WTC11 (cell line): ENCODE data around the gene PLEKHN1. TPM values are rescaled to one million over a fixed set of nuclear protein-coding genes. Genes with fewer than 3 reads are reported as not detected.

Source experiments
- ARID4B ChIP-seq: sonication (generic); formaldehyde crosslinking; IDR thresholded peaks from 2 replicates; pipeline ENCODE4 v1.8.0; 2023; ENCODE audit warnings: missing genetic modification reagents, mild to moderate bottlenecking, borderline replicate concordance
- ATF1 ChIP-seq: sonication (generic); formaldehyde crosslinking; IDR thresholded peaks from 2 replicates; pipeline ENCODE4 v1.8.1; 2023; ENCODE audit warnings: mild to moderate bottlenecking, moderate library complexity, missing genetic modification reagents
- ATF3 ChIP-seq: sonication (generic); formaldehyde crosslinking; conservative IDR thresholded peaks from 2 replicates; pipeline ENCODE4 v1.8.1; 2022; ENCODE audit warnings: mild to moderate bottlenecking, missing genetic modification reagents
- CREM ChIP-seq: sonication (generic); formaldehyde crosslinking; IDR thresholded peaks from 2 replicates; pipeline ENCODE4 v1.8.1; 2022; ENCODE audit warnings: mild to moderate bottlenecking, missing genetic modification reagents, moderate library complexity
- ERG ChIP-seq: fragments of 250-450 bp; sonication (Bioruptor Pico); IDR thresholded peaks from 2 replicates; pipeline ENCODE4 v1.8.0; 2021; ENCODE audit warnings: mild to moderate bottlenecking
- ETV6 ChIP-seq: sonication (generic); formaldehyde crosslinking; IDR thresholded peaks from 2 replicates; pipeline ENCODE4 v1.8.1; 2022; ENCODE audit warnings: mild to moderate bottlenecking, missing genetic modification reagents
- GABPB1 ChIP-seq: sonication (generic); formaldehyde crosslinking; IDR thresholded peaks from 2 replicates; pipeline ENCODE4 v1.8.1; 2023; ENCODE audit warnings: mild to moderate bottlenecking, missing genetic modification reagents
- JUN ChIP-seq: sonication (generic); formaldehyde crosslinking; IDR thresholded peaks from 2 replicates; pipeline ENCODE4 v1.8.0; 2023; ENCODE audit warnings: mild to moderate bottlenecking, missing genetic modification reagents
- NFYB ChIP-seq: sonication (generic); formaldehyde crosslinking; conservative IDR thresholded peaks from 2 replicates; pipeline ENCODE4 v1.8.0; 2022; ENCODE audit warnings: low read depth, missing genetic modification reagents
- NR2C2 ChIP-seq: sonication (generic); formaldehyde crosslinking; IDR thresholded peaks from 2 replicates; pipeline ENCODE4 v1.8.0; 2022; ENCODE audit warnings: mild to moderate bottlenecking, missing genetic modification reagents
- PREB ChIP-seq: sonication (generic); formaldehyde crosslinking; IDR thresholded peaks from 2 replicates; pipeline ENCODE4 v1.8.1; 2022; ENCODE audit warnings: mild to moderate bottlenecking, missing genetic modification reagents, moderate library complexity, borderline replicate concordance
- PRRX2 ChIP-seq: fragments of 250-450 bp; sonication (Bioruptor Pico); IDR thresholded peaks from 2 replicates; pipeline ENCODE4 v1.8.0; 2021; ENCODE audit warnings: mild to moderate bottlenecking
- RELA ChIP-seq: sonication (generic); formaldehyde crosslinking; IDR thresholded peaks from 2 replicates; pipeline ENCODE4 v1.8.1; 2022; ENCODE audit warnings: missing genetic modification reagents, mild to moderate bottlenecking, borderline replicate concordance
- RORB ChIP-seq: fragments of 250-450 bp; sonication (Bioruptor Pico); IDR thresholded peaks from 2 replicates; pipeline ENCODE4 v1.9.0; 2021; ENCODE audit warnings: mild to moderate bottlenecking
- SMAD3 ChIP-seq: sonication (generic); formaldehyde crosslinking; IDR thresholded peaks from 2 replicates; pipeline ENCODE4 v1.8.0; 2022; ENCODE audit warnings: missing genetic modification reagents, mild to moderate bottlenecking, borderline replicate concordance
- SOX15 ChIP-seq: fragments of 250-450 bp; sonication (Bioruptor Pico); IDR thresholded peaks from 2 replicates; pipeline ENCODE4 v1.9.0; 2021; ENCODE audit warnings: mild to moderate bottlenecking
- TEAD1 ChIP-seq: sonication (generic); formaldehyde crosslinking; IDR thresholded peaks from 2 replicates; pipeline ENCODE4 v1.8.0; 2022; ENCODE audit warnings: mild to moderate bottlenecking, missing genetic modification reagents
- TEAD4 ChIP-seq: sonication (generic); formaldehyde crosslinking; IDR thresholded peaks from 2 replicates; pipeline ENCODE4 v1.8.0; 2022; ENCODE audit warnings: mild to moderate bottlenecking, missing genetic modification reagents
- ZNF138 ChIP-seq: sonication (generic); formaldehyde crosslinking; conservative IDR thresholded peaks from 2 replicates; pipeline ENCODE4 v1.8.1; 2022; ENCODE audit warnings: mild to moderate bottlenecking, moderate library complexity, missing genetic modification reagents
- ZNF219 ChIP-seq: sonication (generic); formaldehyde crosslinking; IDR thresholded peaks from 2 replicates; pipeline ENCODE4 v1.8.0; 2023; ENCODE audit warnings: missing genetic modification reagents, mild to moderate bottlenecking, borderline replicate concordance
- ZNF263 ChIP-seq: sonication (generic); formaldehyde crosslinking; IDR thresholded peaks from 2 replicates; pipeline ENCODE4 v1.8.1; 2022; ENCODE audit warnings: low read depth, mild to moderate bottlenecking, moderate library complexity, missing genetic modification reagents
- ZNF317 ChIP-seq: sonication (generic); formaldehyde crosslinking; IDR thresholded peaks from 2 replicates; pipeline ENCODE4 v1.8.1; 2023; ENCODE audit warnings: low read depth, mild to moderate bottlenecking, moderate library complexity, missing genetic modification reagents, borderline replicate concordance
- ZNF396 ChIP-seq: fragments of 250-450 bp; sonication (Bioruptor Pico); IDR thresholded peaks from 2 replicates; pipeline ENCODE4 v1.8.0; 2021; ENCODE audit warnings: mild to moderate bottlenecking, moderate library complexity, borderline replicate concordance
- ZNF423 ChIP-seq: fragments of 250-450 bp; sonication (Bioruptor Pico); IDR thresholded peaks from 2 replicates; pipeline ENCODE4 v2.1.2; 2022; ENCODE audit warnings: mild to moderate bottlenecking, moderate library complexity
- total RNA-seq: library from RNA; stranded (reverse); gene quantifications from 3 replicates; pipeline ENCODE4 v1.2.3, GENCODE V29; 2021
- TF ChIP-seq, protein P1 (sequence below): sonication (generic); formaldehyde crosslinking; IDR thresholded peaks from 2 replicates; pipeline ENCODE4 v1.8.1; 2023; ENCODE audit warnings: mild to moderate bottlenecking, missing genetic modification reagents, moderate library complexity
- TF ChIP-seq, protein P2 (sequence below): sonication (generic); formaldehyde crosslinking; IDR thresholded peaks from 2 replicates; pipeline ENCODE4 v1.8.0; 2022; ENCODE audit warnings: mild to moderate bottlenecking, missing genetic modification reagents
- TF ChIP-seq, protein P3 (sequence below): fragments of 250-450 bp; sonication (Bioruptor Pico); IDR thresholded peaks from 2 replicates; pipeline ENCODE4 v1.9.0; 2021; ENCODE audit warnings: moderate library complexity, mild to moderate bottlenecking, inconsistent platforms, borderline replicate concordance
- TF ChIP-seq, protein P4 (sequence below): sonication (generic); formaldehyde crosslinking; IDR thresholded peaks from 2 replicates; pipeline ENCODE4 v1.8.1; 2023; ENCODE audit warnings: mild to moderate bottlenecking, moderate library complexity, missing genetic modification reagents
- TF ChIP-seq, protein P5 (sequence below): sonication (generic); formaldehyde crosslinking; IDR thresholded peaks from 2 replicates; pipeline ENCODE4 v1.8.1; 2023; ENCODE audit warnings: mild to moderate bottlenecking, missing genetic modification reagents, moderate library complexity

The PLEKHN1 gene
- total RNA-seq, 1 experiment from 2014 or later, result 3.4 TPM

- TF ChIP-seq SMAD3 (CRISPR knock-in tag), result no peak
- TF ChIP-seq PRRX2 (CRISPR knock-in tag), result no peak
- TF ChIP-seq ARID4B (CRISPR knock-in tag), result peak; percentile 78; the same call in 1 of the 2 replicates
- no peak for TF ChIP-seq ZNF396 (CRISPR knock-in tag)
- TF ChIP-seq, protein P1, sequence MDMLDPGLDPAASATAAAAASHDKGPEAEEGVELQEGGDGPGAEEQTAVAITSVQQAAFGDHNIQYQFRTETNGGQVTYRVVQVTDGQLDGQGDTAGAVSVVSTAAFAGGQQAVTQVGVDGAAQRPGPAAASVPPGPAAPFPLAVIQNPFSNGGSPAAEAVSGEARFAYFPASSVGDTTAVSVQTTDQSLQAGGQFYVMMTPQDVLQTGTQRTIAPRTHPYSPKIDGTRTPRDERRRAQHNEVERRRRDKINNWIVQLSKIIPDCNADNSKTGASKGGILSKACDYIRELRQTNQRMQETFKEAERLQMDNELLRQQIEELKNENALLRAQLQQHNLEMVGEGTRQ (CRISPR knock-in tag), result no peak
- TF ChIP-seq RORB, result no peak
- no peak for TF ChIP-seq CREM (CRISPR knock-in tag)
- TF ChIP-seq ZNF317, result 0 out of 2 replicates have a peak, but pooled peaks have one; percentile 30
- TF ChIP-seq ATF3 (CRISPR knock-in tag), result 0 out of 2 replicates have a peak, but pooled peaks have one; percentile 49
- no peak for TF ChIP-seq PREB (CRISPR knock-in tag)
- no peak for TF ChIP-seq GABPB1 (CRISPR knock-in tag)
- TF ChIP-seq, protein P2, sequence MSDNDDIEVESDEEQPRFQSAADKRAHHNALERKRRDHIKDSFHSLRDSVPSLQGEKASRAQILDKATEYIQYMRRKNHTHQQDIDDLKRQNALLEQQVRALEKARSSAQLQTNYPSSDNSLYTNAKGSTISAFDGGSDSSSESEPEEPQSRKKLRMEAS (CRISPR knock-in tag), result peak; percentile 88
- no peak for TF ChIP-seq ZNF423
- TF ChIP-seq JUN (CRISPR knock-in tag), result peak; percentile 82; the same call in 1 of the 2 replicates
- 0 out of 2 replicates have a peak, but pooled peaks have one; percentile 70 for TF ChIP-seq TEAD4 (CRISPR knock-in tag)
- no peak for TF ChIP-seq NFYB (CRISPR knock-in tag)
- TF ChIP-seq ETV6 (CRISPR knock-in tag), result no peak
- no peak for TF ChIP-seq ZNF138
- TF ChIP-seq ZNF219 (CRISPR knock-in tag), result peak; percentile 69; the same call in 1 of the 2 replicates
- no peak for TF ChIP-seq ERG (CRISPR knock-in tag)
- no peak for TF ChIP-seq SOX15
- no peak for TF ChIP-seq ZNF263 (CRISPR knock-in tag)
- TF ChIP-seq NR2C2 (CRISPR knock-in tag), result 0 out of 2 replicates have a peak, but pooled peaks have one; percentile 67
- TF ChIP-seq, protein P3, sequence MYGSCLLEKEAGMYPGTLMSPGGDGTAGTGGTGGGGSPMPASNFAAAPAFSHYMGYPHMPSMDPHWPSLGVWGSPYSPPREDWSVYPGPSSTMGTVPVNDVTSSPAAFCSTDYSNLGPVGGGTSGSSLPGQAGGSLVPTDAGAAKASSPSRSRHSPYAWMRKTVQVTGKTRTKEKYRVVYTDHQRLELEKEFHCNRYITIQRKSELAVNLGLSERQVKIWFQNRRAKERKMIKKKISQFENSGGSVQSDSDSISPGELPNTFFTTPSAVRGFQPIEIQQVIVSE (CRISPR knock-in tag), result no peak
- TF ChIP-seq, protein P4, sequence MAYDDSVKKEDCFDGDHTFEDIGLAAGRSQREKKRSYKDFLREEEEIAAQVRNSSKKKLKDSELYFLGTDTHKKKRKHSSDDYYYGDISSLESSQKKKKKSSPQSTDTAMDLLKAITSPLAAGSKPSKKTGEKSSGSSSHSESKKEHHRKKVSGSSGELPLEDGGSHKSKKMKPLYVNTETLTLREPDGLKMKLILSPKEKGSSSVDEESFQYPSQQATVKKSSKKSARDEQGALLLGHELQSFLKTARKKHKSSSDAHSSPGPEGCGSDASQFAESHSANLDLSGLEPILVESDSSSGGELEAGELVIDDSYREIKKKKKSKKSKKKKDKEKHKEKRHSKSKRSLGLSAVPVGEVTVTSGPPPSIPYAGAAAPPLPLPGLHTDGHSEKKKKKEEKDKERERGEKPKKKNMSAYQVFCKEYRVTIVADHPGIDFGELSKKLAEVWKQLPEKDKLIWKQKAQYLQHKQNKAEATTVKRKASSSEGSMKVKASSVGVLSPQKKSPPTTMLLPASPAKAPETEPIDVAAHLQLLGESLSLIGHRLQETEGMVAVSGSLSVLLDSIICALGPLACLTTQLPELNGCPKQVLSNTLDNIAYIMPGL (CRISPR knock-in tag), result 0 out of 2 replicates have a peak, but pooled peaks have one; percentile 14
- 0 out of 2 replicates have a peak, but pooled peaks have one; percentile 34 for TF ChIP-seq TEAD1 (CRISPR knock-in tag)
- 0 out of 2 replicates have a peak, but pooled peaks have one; percentile 58 for TF ChIP-seq RELA
- no peak for TF ChIP-seq ATF1 (CRISPR knock-in tag)
- TF ChIP-seq, protein P5, sequence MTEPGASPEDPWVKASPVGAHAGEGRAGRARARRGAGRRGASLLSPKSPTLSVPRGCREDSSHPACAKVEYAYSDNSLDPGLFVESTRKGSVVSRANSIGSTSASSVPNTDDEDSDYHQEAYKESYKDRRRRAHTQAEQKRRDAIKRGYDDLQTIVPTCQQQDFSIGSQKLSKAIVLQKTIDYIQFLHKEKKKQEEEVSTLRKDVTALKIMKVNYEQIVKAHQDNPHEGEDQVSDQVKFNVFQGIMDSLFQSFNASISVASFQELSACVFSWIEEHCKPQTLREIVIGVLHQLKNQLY (CRISPR knock-in tag), result no peak
These were observed 5.1 kb upstream of the PLEKHN1 start (continued) for GRCh38 chr1:961132-961669.
